H1 (cell line): ENCODE results near the gene BTBD8. TPM values are rescaled to one million over a fixed set of nuclear protein-coding genes. Genes with fewer than 3 reads are reported as not detected.

Experiments
- CTCF ChIA-PET: fragments of 300-600 bp; sonication (Branson Sonifier 250); formaldehyde crosslinking; loops from one replicate; lab custom pipeline; 2021; ENCODE audit not compliant: partially characterized antibody; lab: Charles Lee
- POLR2A ChIA-PET: fragments of 300-600 bp; sonication (Branson Sonifier 250); formaldehyde crosslinking; loops from one replicate; lab custom pipeline; 2021; ENCODE audit warnings: inconsistent platforms; ENCODE audit not compliant: partially characterized antibody; lab: Charles Lee
- DNase-seq, 2 experiments: peaks; one replicate each; pipeline versions ENCODE4 v3.0.0 to v3.0.0-alpha.2; 2010 to 2022; ENCODE audit warnings: low spot score in 2 of 2, low read depth in 1 of 2, mixed read lengths in 1 of 2
- FAIRE-seq: peaks from 2 replicates; lab custom pipeline; 2011; peaks lifted over from hg19 to GRCh38; lab: Jason Lieb, UNC
- H2AFZ ChIP-seq: 2 replicates; pipeline ENCODE4 v1.8.1; 2012; ENCODE audit warnings: low read length, inconsistent platforms
- H2AK5ac ChIP-seq: 2 replicates; pipeline ENCODE4 v1.6.1; 2013; ENCODE audit warnings: low read depth, low read length
- H2BK120ac ChIP-seq: replicated peaks from 2 replicates; pipeline ENCODE3; 2013; ENCODE audit warnings: low read depth, low read length, inconsistent platforms
- H2BK12ac ChIP-seq: 2 replicates; pipeline ENCODE4 v1.6.1; 2013; ENCODE audit warnings: low read depth, low read length
- H2BK15ac ChIP-seq: 2 replicates; pipeline ENCODE4 v1.6.1; 2013; ENCODE audit warnings: low read length
- H2BK20ac ChIP-seq: 2 replicates; pipeline ENCODE4 v1.6.1; 2013; ENCODE audit warnings: low read length
- H2BK5ac ChIP-seq: 2 replicates; pipeline ENCODE4 v1.6.1; 2013; ENCODE audit warnings: low read depth, low read length
- H3K14ac ChIP-seq: 2 replicates; pipeline ENCODE4 v1.6.1; 2013; ENCODE audit warnings: inconsistent platforms; ENCODE audit not compliant: insufficient read length
- H3K18ac ChIP-seq: 2 replicates; pipeline ENCODE4 v1.6.1; 2013; ENCODE audit warnings: low read length; ENCODE audit errors: extremely low read depth
- H3K23ac ChIP-seq: 2 replicates; pipeline ENCODE4 v1.6.1; 2013; ENCODE audit warnings: inconsistent platforms; ENCODE audit not compliant: insufficient read length
- H3K23me2 ChIP-seq: 2 replicates; pipeline ENCODE4 v1.6.1; 2013; ENCODE audit warnings: low read depth, low read length
- H3K27ac ChIP-seq: 2 replicates; pipeline ENCODE4 v1.6.1; 2011; ENCODE audit warnings: low read depth, low read length, inconsistent platforms
- H3K27me3 ChIP-seq, 4 experiments: replicated peaks in 1 of 4; 1 replicate in 1 of 4; 2 replicates in 3 of 4; pipeline versions ENCODE4 v1.6.1 to v1.8.1; 2011 to 2013; ENCODE audit warnings: low read length in 3 of 4, mild to moderate bottlenecking in 3 of 4, inconsistent platforms in 2 of 4, mixed read lengths in 2 of 4, moderate library complexity in 1 of 4; ENCODE audit not compliant: control insufficient read depth in 3 of 4, insufficient read depth in 3 of 4; ENCODE audit errors: extremely low read depth in 1 of 4
- H3K36me3 ChIP-seq, 4 experiments: 2 replicates each; pipeline versions ENCODE4 v1.6.1 to v1.8.1; 2011 to 2013; ENCODE audit warnings: mild to moderate bottlenecking in 4 of 4, low read length in 3 of 4, moderate library complexity in 2 of 4, control low read depth in 1 of 4, inconsistent platforms in 1 of 4; ENCODE audit not compliant: insufficient read depth in 4 of 4, control insufficient read depth in 2 of 4
- H3K4ac ChIP-seq: replicated peaks from 2 replicates; pipeline ENCODE3; 2013; ENCODE audit warnings: low read length, low read depth, mixed read lengths, inconsistent platforms; ENCODE audit not compliant: insufficient read length
- H3K4me1 ChIP-seq, 4 experiments: replicated peaks in 1 of 4; 1 replicate in 1 of 4; 2 replicates in 3 of 4; pipeline versions ENCODE4 v1.6.1 to v1.8.1; 2011 to 2013; ENCODE audit warnings: low read length in 3 of 4, inconsistent platforms in 2 of 4, mixed read lengths in 1 of 4; ENCODE audit not compliant: insufficient read depth in 4 of 4, control insufficient read depth in 3 of 4
- H3K4me2 ChIP-seq, 2 experiments: 2 replicates each; pipeline versions ENCODE4 v1.6.1 to v1.8.1; 2011 to 2013; ENCODE audit warnings: low read depth in 2 of 2, low read length in 2 of 2, control low read depth in 1 of 2, inconsistent platforms in 1 of 2, mild to moderate bottlenecking in 1 of 2; ENCODE audit not compliant: insufficient read depth in 1 of 2
- H3K4me3 ChIP-seq, 4 experiments: fragments of 200-600, 300-600 bp in 1 of 4; sonication (generic), shearing (Covaris generic), sonication (Bioruptor Twin) in 1 of 4; 2 replicates each; pipeline versions ENCODE4 v1.5.1 to v1.8.1; 2011 to 2016; ENCODE audit warnings: low read length in 4 of 4, low read depth in 3 of 4, control low read depth in 2 of 4, inconsistent platforms in 2 of 4, mild to moderate bottlenecking in 2 of 4, mixed read lengths in 1 of 4, moderate library complexity in 1 of 4; ENCODE audit not compliant: insufficient read depth in 2 of 4; ENCODE audit errors: extremely low read depth in 1 of 4
- H3K56ac ChIP-seq: replicated peaks from 2 replicates; pipeline ENCODE3; 2013; ENCODE audit warnings: low read depth, mild to moderate bottlenecking, mixed read lengths, low read length, inconsistent platforms; ENCODE audit not compliant: insufficient read length
- H3K79me1 ChIP-seq: 2 replicates; pipeline ENCODE4 v1.6.1; 2013; ENCODE audit warnings: low read depth, low read length, control low read depth
- H3K79me2 ChIP-seq, 2 experiments: 2 replicates each; pipeline versions ENCODE4 v1.6.1 to v1.8.1; 2012 to 2013; ENCODE audit warnings: low read length in 2 of 2, mild to moderate bottlenecking in 2 of 2, inconsistent platforms in 1 of 2; ENCODE audit not compliant: insufficient read depth in 2 of 2, control insufficient read depth in 1 of 2
- H3K9ac ChIP-seq, 4 experiments: replicated peaks in 1 of 4; 1 replicate in 1 of 4; 2 replicates in 3 of 4; pipeline versions ENCODE4 v1.6.1 to v1.8.1; 2011 to 2013; ENCODE audit warnings: low read depth in 3 of 4, low read length in 3 of 4, control low read depth in 2 of 4, mild to moderate bottlenecking in 2 of 4, moderate library complexity in 2 of 4, inconsistent platforms in 1 of 4; ENCODE audit errors: extremely low read depth in 1 of 4
- H3K9me3 ChIP-seq, 2 experiments: 2 replicates each; pipeline versions ENCODE4 v1.6.1 to v1.8.1; 2012 to 2013; ENCODE audit warnings: mild to moderate bottlenecking in 2 of 2, moderate library complexity in 2 of 2, control low read depth in 1 of 2, inconsistent platforms in 1 of 2, low read depth in 1 of 2, low read length in 1 of 2, mixed read lengths in 1 of 2; ENCODE audit not compliant: insufficient read depth in 2 of 2
- H4K20me1 ChIP-seq, 2 experiments: replicated peaks in 1 of 2; 2 replicates each; pipeline versions ENCODE3 to v1.8.1; 2011 to 2013; ENCODE audit warnings: inconsistent platforms in 2 of 2, low read length in 2 of 2, mild to moderate bottlenecking in 1 of 2; ENCODE audit not compliant: insufficient read depth in 2 of 2, control insufficient read depth in 1 of 2
- H4K5ac ChIP-seq: 2 replicates; pipeline ENCODE4 v1.6.1; 2013; ENCODE audit warnings: low read length, low read depth, mixed read lengths, inconsistent platforms; ENCODE audit not compliant: insufficient read length
- H4K8ac ChIP-seq: 2 replicates; pipeline ENCODE4 v1.8.0; 2013; ENCODE audit warnings: mild to moderate bottlenecking, moderate library complexity, low read length, inconsistent platforms; ENCODE audit not compliant: insufficient read depth; ENCODE audit errors: extremely low read depth
- H4K91ac ChIP-seq: replicated peaks from 2 replicates; pipeline ENCODE3; 2013; ENCODE audit warnings: low read length, mixed read lengths, inconsistent platforms; ENCODE audit not compliant: insufficient read length
- ASH2L ChIP-seq: fragments of 200-600, 300-600 bp; sonication (generic); IDR thresholded peaks from one replicate; pipeline ENCODE4 v1.7.1; 2017; ENCODE audit warnings: low read length
- CTCF ChIP-seq, 3 experiments: IDR thresholded peaks; 1 replicate in 2 of 3; 2 replicates in 1 of 3; pipeline versions ENCODE4 v1.5.1 to v1.6.1; 2011; ENCODE audit warnings: low read length in 3 of 3, mild to moderate bottlenecking in 3 of 3, inconsistent platforms in 2 of 3, low read depth in 1 of 3, moderate library complexity in 1 of 3; ENCODE audit not compliant: insufficient read depth in 1 of 3; ENCODE audit errors: control extremely low read depth in 1 of 3
- EP300 ChIP-seq, 2 experiments: IDR thresholded peaks; 1 replicate in 1 of 2; 2 replicates in 1 of 2; pipeline ENCODE4 v1.6.1; 2011 to 2012; ENCODE audit warnings: low read depth in 2 of 2, low read length in 2 of 2, mild to moderate bottlenecking in 2 of 2, borderline replicate concordance in 1 of 2, inconsistent platforms in 1 of 2, moderate library complexity in 1 of 2
- GABPA ChIP-seq: IDR thresholded peaks from 2 replicates; pipeline ENCODE4 v1.6.1; 2011; ENCODE audit warnings: mild to moderate bottlenecking, low read length, moderate library complexity, borderline replicate concordance; ENCODE audit not compliant: insufficient read depth
- MAFK ChIP-seq: IDR thresholded peaks from 2 replicates; pipeline ENCODE4 v1.6.1; 2012; ENCODE audit warnings: low read depth, mild to moderate bottlenecking, improper control_type of control experiment, low read length
- NANOG ChIP-seq: IDR thresholded peaks from 2 replicates; pipeline ENCODE4 v1.6.1; 2011; ENCODE audit warnings: low read length, low read depth, mild to moderate bottlenecking, inconsistent platforms; ENCODE audit not compliant: insufficient read depth, poor library complexity, severe bottlenecking
- POLR2A ChIP-seq, 2 experiments: IDR thresholded peaks; 1 replicate in 1 of 2; 2 replicates in 1 of 2; pipeline ENCODE4 v1.6.1; 2011; ENCODE audit warnings: low read depth in 2 of 2, low read length in 2 of 2, mild to moderate bottlenecking in 2 of 2; ENCODE audit errors: control extremely low read depth in 1 of 2
- POLR2AphosphoS5 ChIP-seq: IDR thresholded peaks from 2 replicates; pipeline ENCODE4 v1.6.1; 2011; ENCODE audit warnings: low read depth, low read length
- RBBP5 ChIP-seq: IDR thresholded peaks from 2 replicates; pipeline ENCODE4 v1.7.1; 2012; ENCODE audit warnings: low read depth, mild to moderate bottlenecking, inconsistent platforms, low read length, moderate library complexity, borderline replicate concordance
- WGBS, 2 experiments: shearing (Covaris generic) in 1 of 2; methylation state at CpG; one replicate each; pipeline versions ENCODE4 v1.1.6 to v1.1.7; 2013 to 2015; ENCODE audit warnings: low lambda C conversion rate in 2 of 2, mixed read lengths in 2 of 2, inconsistent platforms in 1 of 2, low coverage in 1 of 2, missing lambda C conversion rate in 1 of 2; ENCODE audit not compliant: insufficient replicate concordance in 2 of 2, insufficient coverage in 1 of 2, insufficient read length in 1 of 2; ENCODE audit errors: extremely low coverage in 1 of 2, missing lambda C conversion rate in 1 of 2; 5-methylcytosine and 5-hydroxymethylcytosine counted together
- polyA plus RNA-seq, 7 experiments: library from polyadenylated mRNA; depleted of rRNA in 3 of 7; stranded (reverse) in 5 of 7; unstranded in 2 of 7; fragments of >200 nt in 5 of 7; fragments of 200-250 nt in 2 of 7; gene quantifications; 1 replicate in 5 of 7; 2 replicates in 1 of 7; 4 replicates in 1 of 7; pipeline versions ENCODE4 v1.2.1 to v1.2.3, GENCODE V29; 2011 to 2013; ENCODE audit warnings: missing spikeins in 2 of 7, mixed read lengths in 2 of 7
- total RNA-seq: library from RNA; stranded (reverse); fragmentation: NEBNext Ultra II Directional; extraction: Animal tissue kit (Norgen Biotek cat#: 25700); gene quantifications from 2 replicates; pipeline ENCODE4 v1.2.1, GENCODE V29; 2021

Gene BTBD8
- total and polyA plus RNA-seq, 2 of the 8 experiments (the other 6 are each of a cell fraction or from before 2014, with no cell fraction given) = 0.44 to 2.5 TPM

GRCh38 chr1:92031281-92032110, 48.6 kb upstream of the BTBD8 start:
- H4K8ac ChIP-seq = no peak overlapping the region
- no peaks in the 10 kb centered on the region for H3K36me3 ChIP-seq
- no peak overlapping the region for H3K18ac ChIP-seq
- H2BK20ac ChIP-seq = no peak overlapping the region
- no peak for FAIRE-seq
- H3K23me2 ChIP-seq = peaks cover 9% of the 10 kb centered on the region; the same call in 1 of the 2 replicates
- H4K20me1 ChIP-seq = no peaks in the 10 kb centered on the region
- no peak overlapping the region for H2AK5ac ChIP-seq
- H3K9me3 ChIP-seq = peaks cover 0 to 2% of the 10 kb centered on the region in 2 experiments; a peak in 1 of 4 replicates
- no peak overlapping the region for H3K9ac ChIP-seq
- POLR2A ChIA-PET = interaction anchor here (1.3 kb wide), 1 partner anchor 10 kb away, joined by 5 read pairs; no protein-coding TSS in a partner anchor
- H3K56ac ChIP-seq = no peak overlapping the region
- H4K91ac ChIP-seq = no peak overlapping the region
- H3K27ac ChIP-seq = no peak overlapping the region
- no peak overlapping the region for H4K5ac ChIP-seq
- peak overlapping the region in 1 of 2 experiments; percentile 75; a peak in 1 of 4 replicates for H3K4me2 ChIP-seq
- no peak overlapping the region for H3K4ac ChIP-seq
- no peak overlapping the region for H2BK15ac ChIP-seq
- no peak overlapping the region for H2BK5ac ChIP-seq
- H3K79me1 ChIP-seq = no peaks in the 10 kb centered on the region; the same call in 1 of the 2 replicates
- 89% methylated on average over 6 of the region's 6 CpGs; no CpG with 5 or more reads in 1 of the 2 experiments for WGBS, 2 experiments
- no peak overlapping the region for H2BK12ac ChIP-seq
- CTCF ChIA-PET = interaction anchor here (0.6 to 1.4 kb wide), 4 partner anchors 10 to 38 kb away, joined by 3 to 5 read pairs (median 3); no protein-coding TSS in a partner anchor
- H3K27me3 ChIP-seq = peaks cover 0 to 9% (median 7%) of the 10 kb centered on the region in 4 experiments; a peak in 5 of 7 replicates
- no peak overlapping the region for H2BK120ac ChIP-seq
- H3K14ac ChIP-seq = no peak overlapping the region
- H3K23ac ChIP-seq = no peak overlapping the region
- no peak for DNase-seq
- H3K4me1 ChIP-seq = peaks cover 3 to 7% (median 4%) of the 10 kb centered on the region in 4 experiments
- no peak overlapping the region for H3K4me3 ChIP-seq
- no peaks in the 10 kb centered on the region for H3K79me2 ChIP-seq
- no peak overlapping the region for H2AFZ ChIP-seq
- no peak for TF ChIP-seq ASH2L
- no peak for TF ChIP-seq GABPA
- TF ChIP-seq RBBP5 = no peak
- TF ChIP-seq POLR2A (IDR thresholded peaks at IDR 0.05; ENCODE audit: control extremely low read depth in 1 of 2, low read depth in 2 of 2, low read length in 2 of 2) = no peak
- TF ChIP-seq CTCF (IDR thresholded peaks at IDR 0.05; ENCODE audit: control extremely low read depth in 1 of 3, insufficient read depth in 1 of 3, low read depth in 1 of 3, low read length in 3 of 3) = no peak
- no peak for TF ChIP-seq EP300 (IDR thresholded peaks at IDR 0.05; ENCODE audit: borderline replicate concordance in 1 of 2, low read depth in 2 of 2, low read length in 2 of 2)
- no peak for TF ChIP-seq POLR2AphosphoS5
- no peak for TF ChIP-seq NANOG
- TF ChIP-seq MAFK = no peak
